GM18907 (cell line): ENCODE measurements around the gene SLC22A14.
"Not testable (repeated sequence)": the region's sequence is repeated elsewhere in the genome, so short reads cannot be mapped to it uniquely, and the experiment has no call there.

ENCODE experiments used
- ATAC-seq: cut with Tn5 transposase; IDR thresholded peaks from one replicate; pipeline ENCODE4 v1.9.1; 2021; ENCODE audit warnings: mild to moderate bottlenecking, moderate library complexity; ENCODE audit not compliant: unreplicated experiment

The SLC22A14 gene

DNA sequence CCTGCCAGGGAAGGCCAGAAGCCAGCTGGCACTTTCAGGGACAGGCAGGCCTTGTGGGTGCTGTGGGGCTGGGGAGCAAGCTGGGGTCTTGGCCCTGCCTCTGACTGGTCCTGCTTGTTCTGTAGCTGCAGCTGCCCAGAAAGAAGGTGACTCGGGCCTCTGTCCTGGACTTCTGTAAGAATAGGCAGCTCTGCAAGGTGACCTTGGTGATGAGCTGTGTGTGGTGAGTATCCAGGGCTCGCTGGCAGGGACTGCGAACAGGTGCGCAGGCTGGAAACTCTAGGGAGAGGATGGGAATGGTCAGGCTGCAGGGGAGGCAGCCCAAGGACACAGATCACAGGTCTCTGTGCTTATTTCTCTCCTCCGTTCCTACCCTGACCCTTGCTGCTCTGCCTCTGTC lies 31.2 kb downstream of the SLC22A14 start:
- ATAC-seq, result no peak

DNA sequence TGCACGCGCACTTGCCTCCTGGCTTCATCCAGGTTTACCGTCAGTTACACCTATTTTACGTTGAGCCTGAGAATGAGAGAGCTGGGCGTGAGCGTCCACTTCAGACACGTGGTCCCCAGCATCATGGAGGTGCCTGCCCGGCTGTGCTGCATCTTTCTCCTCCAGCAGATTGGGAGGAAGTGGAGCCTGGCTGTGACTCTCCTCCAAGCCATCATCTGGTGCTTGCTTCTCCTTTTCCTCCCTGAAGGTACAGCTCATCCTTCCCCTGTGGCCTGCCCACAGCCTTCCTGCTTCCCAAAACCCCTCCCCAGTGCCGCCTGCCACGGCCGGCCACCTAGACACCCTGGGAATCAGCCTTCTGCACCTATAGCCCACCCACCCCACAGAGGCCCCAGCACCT lies 31.6 kb downstream of the SLC22A14 start:
- no peak for ATAC-seq

DNA sequence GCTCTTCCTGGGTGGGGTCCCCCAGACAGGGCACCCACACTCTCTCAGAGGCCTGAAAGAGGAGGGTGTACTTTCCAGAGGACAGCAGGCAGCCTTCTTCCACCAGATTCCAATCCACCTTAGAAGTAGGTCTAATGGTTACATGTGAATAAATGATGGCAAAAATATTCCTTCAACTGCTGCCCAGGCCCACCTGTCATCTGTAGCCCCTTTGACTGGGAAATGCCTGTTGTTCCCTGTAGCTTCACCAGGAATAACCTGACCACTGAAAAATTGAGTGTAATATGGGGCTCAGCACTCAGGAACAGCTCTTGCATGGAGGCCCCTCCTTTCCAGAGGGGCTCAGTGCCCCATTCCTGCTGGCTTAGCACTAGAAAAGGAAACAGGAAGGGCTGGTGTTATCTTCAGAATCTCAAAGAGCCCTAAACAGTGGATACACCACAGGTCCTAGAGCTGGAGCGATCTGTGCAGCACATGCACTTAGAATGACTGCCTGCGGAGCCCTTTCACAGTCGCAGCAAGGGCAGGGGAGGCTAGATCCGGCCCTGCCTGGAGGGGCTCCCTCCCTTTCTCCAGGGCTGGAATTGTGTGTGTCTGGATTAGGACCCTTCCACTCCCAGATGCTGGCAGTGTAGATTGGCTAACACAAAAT lies 32.1 kb downstream of the SLC22A14 start:
- ATAC-seq, result no peak

- ATAC-seq, result no peak
Observed at GRCh38 chr3:38314764-38315487, 32.8 kb downstream of the SLC22A14 start.

DNA sequence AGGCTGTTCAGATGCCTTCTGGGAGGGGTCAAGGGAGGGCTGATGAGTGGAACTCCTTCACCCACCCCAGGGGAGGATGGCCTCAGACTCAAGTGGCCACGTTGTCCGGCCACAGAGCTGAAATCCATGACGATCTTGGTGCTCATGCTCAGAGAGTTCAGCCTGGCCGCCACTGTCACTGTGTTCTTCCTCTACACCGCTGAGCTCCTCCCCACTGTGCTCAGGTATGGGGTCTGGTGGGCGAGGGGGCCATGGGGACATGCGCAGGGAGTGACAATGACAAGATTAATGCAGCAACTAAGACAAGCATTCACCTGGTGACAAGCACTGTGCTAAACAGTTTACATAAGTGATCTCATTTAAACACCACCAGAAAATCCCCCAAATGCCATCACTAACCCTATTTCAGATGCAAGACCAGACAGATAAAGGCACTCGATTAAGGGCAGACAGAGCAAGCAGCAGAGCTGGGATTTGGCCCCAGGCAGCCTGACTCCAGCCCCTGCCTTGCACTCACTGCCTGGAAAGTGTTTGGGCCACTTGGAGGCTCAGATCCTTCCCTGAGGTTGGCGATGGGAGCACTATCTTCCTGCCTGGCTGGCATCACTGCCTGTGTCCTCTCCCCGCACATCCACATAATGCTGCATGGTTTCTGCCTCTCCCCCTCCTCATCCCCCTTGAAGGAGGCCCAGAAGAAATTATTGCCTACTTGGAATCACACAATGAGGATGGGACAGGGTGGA lies 33.6 kb downstream of the SLC22A14 start:
- no peak for ATAC-seq

DNA sequence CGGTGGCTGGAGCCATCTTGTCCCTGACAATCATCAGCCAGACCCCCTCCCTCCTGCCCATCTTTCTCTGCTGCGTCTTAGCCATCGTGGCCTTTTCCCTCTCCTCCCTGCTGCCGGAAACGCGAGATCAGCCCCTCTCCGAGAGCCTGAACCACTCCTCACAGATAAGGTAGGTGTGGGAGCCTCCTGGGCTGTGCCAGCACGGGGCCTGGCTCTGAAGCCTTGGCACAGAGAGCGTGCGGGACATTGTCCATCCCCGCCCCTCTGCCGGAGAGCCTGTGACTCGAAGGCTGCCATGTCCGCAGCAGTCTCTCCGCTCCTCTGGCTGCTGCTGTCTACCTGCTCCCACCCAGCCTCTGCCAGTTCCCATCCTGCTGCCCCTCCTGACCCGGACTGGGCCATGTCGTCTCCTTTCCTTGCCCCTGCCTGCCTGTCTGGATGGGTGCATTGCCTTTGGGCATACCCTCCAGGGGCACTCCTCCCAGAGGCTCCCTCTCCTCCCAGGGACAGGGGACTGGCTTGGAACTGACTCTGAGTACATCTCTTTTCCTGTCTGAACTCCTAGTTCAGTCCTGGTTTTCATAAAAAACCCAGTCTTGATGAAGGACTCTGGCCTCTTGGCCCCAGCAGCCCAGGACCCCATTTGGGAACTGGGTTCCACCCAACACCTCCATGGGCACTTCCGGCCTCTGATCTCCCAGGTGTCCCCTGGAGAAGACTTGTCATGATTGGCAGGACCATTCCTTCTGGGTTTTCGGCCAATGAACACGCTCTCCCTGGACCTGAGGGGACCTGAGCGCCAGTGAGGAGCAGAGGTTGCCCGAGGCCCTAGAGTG lies 34.5 kb downstream of the SLC22A14 start:
- no peak for ATAC-seq

DNA sequence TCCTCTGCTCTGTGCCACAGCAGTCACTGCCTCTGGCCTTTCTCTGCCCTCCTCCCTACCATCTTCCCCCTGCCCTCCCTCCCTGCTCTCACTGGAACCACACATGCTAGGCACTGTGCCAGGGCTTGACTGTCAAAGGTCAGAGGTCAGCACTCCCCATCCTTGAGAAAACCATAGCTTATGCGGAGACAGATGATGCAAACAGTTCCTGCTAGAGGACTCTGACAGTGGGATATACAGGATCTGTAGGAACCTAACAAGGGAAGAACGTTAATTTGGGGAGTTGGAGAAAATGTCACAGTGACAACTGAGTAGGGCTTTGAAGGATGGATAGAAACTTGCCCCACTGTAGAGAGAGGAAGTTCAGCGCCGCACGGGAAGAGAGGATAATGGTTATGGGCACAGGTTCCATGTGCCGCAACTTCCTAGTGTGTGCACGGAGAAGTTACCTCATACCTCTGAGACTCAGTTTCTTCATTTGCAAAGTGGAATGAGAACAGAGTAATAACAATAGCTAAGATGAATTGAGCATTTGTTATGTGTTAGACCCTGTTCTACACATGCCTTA lies 35.2 kb downstream of the SLC22A14 start:
- ATAC-seq, result no peak

- ATAC-seq, result no peak
Observed at GRCh38 chr3:38318766-38319671, 36.9 kb downstream of the SLC22A14 start.

GRCh38 chr3:38320638-38321037 lies 38.5 kb downstream of the SLC22A14 start:
- not testable (repeated sequence) for ATAC-seq

DNA sequence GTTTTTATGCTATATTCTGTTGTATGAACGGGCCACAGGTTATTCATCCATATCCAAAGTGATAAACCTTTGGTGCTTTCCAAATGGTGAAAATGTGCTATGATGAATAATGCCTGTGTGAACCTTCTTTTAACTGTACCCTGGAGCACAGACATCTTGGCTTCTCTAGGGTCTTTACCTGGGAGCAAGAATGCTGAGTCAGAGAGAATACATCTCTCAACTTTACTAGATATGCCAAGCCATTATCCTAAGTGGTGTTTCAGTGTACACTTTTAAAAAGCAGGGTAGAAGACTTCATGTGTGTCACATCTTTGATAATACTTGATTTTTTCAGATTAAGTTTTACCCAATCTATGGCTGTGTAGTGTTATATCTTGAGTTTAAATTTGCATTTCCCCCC lies 41.0 kb downstream of the SLC22A14 start:
- ATAC-seq, result no peak

- ATAC-seq, result no peak
Observed at GRCh38 chr3:38325256-38325655, 43.2 kb downstream of the SLC22A14 start.

DNA sequence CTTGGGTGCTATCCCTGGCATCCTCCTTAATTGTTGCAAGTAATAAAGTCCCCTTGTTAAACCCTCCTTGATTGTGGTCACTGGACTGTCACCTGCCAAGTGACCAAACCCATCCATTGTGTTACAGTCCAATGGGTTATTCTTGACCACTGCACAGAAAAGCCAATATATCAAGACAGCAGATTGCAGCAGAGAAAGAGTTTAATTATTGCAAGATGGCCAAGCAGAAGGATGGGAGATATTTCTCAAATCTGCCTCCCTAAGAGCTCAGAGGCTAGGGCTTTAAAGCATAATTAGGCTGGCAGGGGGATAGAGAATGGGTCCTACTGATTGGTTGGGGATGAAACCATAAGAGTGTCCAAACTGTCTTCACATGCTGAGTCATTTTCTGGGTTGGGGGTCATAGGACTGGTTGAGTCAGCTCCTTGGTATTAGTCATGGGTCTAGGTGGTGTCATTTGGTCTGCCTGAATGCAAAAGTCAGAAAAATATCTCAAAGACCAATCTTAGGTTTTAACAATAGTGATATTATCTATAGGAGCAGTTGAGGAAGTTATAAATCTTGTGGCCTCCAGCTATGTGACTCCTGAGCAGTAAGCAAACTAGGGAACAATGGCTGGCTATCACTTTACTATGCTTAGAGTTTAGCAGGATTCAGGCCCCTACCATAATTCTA lies 45.4 kb downstream of the SLC22A14 start:
- no peak for ATAC-seq

GRCh38 chr3:38331257-38332022 lies 49.3 kb downstream of the SLC22A14 start:
- no peak for ATAC-seq

- ATAC-seq, result no peak
Observed at GRCh38 chr3:38332201-38332600, 50.1 kb downstream of the SLC22A14 start.

DNA sequence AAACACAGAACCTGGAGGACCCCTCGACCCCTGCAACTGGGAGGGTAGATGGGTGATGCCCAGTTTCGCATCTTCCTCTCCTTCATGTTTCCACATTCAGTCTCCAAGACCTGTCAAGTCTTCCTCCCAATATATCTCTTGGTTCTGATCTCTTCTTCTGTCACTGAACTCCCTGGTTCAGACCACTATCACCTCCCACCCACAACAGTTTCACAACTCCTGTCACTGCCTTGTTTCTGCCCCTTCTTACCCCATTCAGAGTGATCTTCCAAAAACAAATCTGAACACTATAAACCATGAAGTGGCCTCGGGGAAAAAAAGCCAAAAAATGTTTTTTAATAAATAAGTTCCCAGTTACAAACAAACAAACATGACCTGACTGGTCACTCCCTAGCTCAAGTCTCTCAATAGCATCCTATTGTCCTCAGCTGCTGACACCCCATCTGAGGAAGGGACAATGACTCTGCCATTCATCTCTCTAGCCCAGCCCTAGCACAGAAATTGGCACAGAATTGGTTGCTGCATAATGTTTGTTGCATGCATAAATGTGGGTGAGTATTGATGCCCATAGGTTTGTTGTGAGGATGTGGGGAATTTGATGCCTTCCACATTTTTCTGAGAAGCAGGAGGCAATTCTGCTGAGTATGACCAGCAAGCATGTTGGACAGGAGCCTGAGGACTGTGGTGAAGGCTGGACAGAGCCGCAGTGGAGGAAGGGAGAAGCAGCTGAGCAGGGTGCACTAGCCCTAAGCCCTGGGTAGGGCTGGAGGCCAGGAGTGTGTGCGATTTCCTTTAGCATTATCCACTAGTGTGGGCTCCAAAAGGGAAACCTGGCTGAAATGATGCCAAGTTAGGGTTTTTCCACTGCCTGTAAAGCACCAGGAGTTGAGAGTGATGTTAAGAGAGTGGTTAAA lies 52.3 kb downstream of the SLC22A14 start:
- ATAC-seq, result no peak

GRCh38 chr3:38335263-38335662 lies 53.2 kb downstream of the SLC22A14 start:
- ATAC-seq, result no peak

DNA sequence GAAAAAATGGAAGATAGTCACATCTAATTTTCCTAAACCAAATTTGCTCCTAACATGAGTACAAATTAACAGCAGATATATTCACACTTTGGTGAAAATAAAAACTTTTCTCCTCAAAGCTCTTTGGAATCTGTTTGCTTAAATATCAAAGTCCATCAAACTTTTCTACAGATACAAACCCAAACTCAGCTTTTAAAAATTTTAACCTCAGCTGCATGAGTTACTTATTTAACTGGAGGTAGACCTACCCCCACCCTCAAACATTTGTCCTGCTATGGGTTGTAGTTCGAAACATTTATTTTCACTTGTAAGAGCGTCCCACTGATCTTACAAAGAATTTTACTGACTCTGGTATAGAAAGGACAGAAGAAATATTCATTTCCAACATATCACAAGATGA lies 55.6 kb downstream of the SLC22A14 start:
- ATAC-seq, result no peak
